ENCODE data around the gene MMS19.
"Not testable (repeated sequence)": the region's sequence is repeated elsewhere in the genome, so short reads cannot be mapped to it uniquely, and the experiment has no call there.

The MMS19 gene

DNA sequence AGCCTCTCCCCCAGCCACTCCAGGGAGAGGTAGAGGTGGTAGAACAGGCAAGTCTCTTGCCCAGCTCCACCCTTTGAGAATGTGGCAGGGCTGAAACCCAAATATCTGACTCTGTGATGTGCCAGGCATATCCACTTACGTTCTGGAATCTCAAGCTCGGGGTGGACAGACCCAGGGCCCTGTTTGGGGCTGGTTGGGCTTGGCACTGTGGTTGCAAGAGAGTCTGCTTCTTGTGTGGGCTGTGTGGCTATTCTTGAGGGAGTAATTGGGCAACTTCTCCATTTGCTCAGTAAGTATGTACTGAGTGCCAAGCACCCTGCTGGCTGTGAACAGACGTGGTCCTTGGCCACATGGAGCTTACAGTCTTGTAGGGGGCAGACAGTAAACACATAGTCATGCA is 5.2 kb upstream of the MMS19 start:
- DNase-seq (ENCODE audit: low read depth) = no peak

DNA sequence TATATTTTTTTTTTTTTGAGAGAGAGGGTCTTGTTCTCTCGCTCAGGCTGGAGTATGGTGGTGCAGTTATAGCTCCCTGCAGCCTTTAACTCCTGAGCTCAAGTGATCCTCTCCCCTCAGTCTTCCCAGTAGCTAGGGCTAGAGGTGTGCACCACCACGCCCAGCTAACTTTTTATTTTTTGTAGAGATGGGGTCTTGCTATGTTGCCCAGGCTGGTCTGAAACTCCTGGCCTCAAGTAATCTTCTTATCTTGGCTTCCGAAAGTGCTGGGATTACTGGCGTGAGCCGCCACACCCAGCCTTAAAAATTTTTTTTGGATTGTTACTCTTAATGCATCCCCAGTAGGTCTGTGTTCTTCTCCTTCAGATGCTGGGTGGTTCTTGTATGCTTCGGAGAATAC is 4.7 kb upstream of the MMS19 start:
- no peak for DNase-seq (ENCODE audit: low read depth)

DNA sequence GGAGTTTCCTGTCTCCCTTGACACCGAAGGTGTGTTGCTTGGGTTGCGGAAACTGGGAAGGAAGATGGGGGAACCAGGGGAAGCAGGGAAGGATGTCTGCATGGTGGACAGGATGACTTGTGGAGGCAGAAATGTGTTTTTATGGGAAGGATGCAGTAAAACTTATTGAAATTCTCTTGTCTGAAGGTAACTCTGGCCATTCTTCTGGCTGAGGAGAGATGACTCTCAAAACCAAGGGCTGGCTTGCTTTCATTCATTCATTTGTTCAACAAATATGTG is 2.0 kb upstream of the MMS19 start:
- DNase-seq (ENCODE audit: low read depth) = no peak

DNA sequence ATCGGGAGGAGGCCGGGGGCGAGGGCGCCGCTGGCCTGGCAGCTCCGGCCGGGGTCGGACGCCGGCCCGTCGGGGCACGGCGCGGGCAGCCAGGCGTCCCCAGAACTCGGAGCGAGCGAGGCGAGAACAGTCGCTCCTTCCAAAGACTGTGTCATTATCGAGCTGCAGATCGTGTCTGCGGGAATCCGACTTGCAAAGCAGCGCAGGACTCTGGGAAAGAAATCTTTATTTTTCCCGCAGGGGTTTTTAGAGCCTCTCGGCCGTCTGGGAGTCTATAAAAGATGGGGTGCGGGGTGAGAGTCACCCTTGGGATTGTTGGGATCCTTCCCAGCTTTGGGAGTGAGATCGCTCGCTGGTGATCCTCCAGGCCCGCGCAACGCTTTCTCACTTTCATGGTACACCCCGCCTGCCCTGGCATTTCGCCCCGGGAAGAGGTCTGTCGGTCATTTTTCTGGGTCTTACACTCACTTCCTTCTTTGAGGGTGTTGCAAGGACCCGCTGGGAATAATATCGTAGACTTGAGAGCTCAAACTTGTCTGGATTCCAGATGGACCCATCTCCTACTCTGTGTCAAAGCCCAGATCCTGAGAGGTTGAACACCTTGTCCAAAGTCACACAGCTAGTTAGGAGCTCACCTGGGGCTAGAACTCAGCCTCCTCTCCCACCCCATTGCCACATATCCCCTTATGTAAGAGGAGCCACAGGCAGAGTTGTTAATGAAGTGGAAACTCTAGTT is 1.5 kb upstream of the MMS19 start:
- no peak for DNase-seq (ENCODE audit: low read depth)

DNA sequence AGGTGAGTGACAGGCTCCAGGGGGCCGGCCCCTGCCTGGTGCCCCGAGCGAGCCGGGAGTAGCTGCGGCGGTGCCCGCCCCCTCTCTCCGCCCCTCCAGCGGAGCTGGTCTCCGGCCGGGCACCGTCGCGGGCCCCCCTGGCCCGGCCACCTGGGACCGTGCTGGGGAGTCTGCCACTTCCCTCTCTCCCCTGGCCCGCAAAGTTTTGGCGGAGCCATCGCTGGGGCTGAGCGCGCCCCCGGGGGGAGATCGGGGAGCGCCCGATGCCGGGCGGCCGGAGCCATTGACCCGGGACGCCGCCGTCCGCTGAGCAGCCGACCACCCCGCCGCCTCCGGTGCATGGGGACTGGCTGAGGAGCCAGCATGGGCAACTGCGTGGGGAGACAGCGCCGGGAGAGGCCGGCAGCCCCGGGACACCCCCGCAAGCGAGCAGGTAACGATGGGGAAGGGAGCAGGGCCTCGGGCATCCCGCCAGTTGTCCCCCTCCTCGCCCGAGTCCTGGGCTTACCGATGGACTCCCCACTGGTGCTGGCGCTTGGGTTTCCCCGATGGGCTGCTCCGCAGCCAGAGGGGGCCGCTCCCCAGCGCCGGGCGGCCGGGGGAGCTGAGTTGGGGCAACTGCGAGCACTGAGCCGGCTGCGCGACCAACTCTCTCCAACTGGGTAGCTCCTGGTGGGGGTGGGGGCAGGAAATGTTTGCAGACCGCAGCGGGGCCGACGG is 779 bp upstream of the MMS19 start, which contains the start of gene UBTD1:
TSS of gene UBTD1 (plus strand) at position 84 of the 720 bp plus-strand sequence. CDS start at position 364, 280 bp downstream.
- DNase-seq (ENCODE audit: low read depth) = no peak

DNA sequence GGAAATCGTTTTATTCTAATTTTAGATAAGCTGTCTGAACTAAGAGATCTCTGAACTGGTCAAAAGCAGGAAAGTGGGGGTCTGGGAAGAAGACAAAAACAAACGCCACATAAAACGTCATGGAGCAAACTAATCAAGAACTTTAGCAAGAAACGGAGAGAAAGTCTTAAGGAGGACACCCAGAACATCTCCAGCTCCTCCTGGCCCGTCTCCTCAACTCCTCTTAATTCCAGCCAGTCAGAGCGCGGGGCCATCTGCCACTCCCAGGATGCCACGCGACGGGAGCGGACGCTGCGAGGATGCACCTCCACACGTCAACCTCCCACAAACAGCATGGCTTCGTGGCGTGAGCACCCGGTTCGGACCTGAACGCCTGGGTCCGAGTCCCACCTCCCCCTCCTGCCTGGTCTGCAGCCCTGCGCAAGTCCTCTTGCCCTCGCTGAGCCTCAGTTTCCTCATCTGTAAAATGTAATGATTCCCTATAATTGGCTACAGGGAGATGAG is 598 bp downstream of the MMS19 start:
- DNase-seq (ENCODE audit: low read depth) = peak; percentile 59

DNA sequence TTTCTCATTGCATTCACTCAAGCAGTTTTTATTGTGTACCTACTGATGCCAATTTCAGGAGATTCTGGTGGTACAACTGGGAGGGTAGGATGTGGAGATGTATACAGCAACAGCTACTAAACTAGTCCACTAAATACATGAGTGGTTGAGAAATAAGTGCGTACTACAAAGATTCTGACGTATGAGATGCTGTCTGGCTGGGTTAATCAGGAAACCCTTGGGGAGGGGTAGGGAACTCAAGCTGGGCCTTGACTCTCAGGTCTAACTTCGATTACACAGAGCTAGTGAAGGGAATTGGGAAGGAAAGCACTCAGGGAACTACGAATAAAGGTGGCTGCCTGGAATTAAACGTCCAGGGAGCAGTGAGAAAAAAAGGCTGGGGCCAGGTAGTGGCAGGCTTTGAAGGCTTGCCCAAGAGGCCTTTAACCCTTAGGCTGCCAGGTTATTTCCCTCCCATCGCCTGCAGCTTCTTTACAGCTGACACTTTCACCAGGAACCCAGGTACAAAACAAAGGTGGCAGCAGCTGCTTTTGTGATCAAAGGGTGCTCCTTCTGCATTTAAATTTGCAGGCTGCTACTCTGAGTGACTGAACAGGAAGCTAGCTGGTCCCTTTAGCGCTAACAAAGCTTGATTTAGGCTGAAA is 3.2 kb downstream of the MMS19 start:
- no peak for DNase-seq (ENCODE audit: low read depth)

DNA sequence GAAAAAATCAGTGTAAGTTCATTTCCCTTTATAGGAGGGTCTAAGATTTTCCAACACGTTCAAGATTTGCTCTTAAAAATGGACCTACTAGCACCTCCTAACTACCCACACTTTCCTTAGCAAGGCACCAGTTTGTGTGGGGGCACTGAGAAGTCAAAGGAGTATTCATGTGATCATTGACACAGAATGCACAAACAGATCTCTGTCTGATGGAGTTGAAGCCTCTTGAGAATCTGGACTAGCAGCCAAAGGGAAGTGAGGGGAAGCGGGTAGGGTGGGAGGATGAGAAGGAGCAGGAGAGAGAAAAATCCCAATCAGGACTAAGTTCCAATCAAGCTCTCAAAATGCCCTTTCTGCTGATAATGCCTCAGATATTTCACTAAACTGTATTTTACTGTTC is 4.1 kb downstream of the MMS19 start:
- DNase-seq (ENCODE audit: low read depth) = no peak

DNA sequence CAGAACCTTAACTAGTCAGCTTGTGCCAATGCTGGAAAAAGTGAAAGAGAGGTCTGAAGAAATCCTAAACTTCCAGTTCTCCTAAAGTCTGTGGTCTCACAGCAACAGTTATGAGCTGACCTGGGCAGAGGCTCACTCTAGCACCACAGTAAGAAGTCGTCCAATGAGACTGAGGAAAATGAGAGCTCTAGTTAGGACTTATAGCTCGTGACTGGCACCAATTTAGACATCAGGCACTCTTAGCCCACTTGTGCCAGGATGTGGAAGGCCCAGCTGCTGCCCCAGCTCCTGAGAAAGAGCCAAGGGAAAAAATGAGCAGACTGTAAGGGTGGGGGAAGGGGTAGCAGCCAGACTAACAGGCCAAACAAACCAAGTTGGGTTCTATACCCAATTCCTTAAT is 7.6 kb downstream of the MMS19 start:
- no peak for DNase-seq (ENCODE audit: low read depth)

DNA sequence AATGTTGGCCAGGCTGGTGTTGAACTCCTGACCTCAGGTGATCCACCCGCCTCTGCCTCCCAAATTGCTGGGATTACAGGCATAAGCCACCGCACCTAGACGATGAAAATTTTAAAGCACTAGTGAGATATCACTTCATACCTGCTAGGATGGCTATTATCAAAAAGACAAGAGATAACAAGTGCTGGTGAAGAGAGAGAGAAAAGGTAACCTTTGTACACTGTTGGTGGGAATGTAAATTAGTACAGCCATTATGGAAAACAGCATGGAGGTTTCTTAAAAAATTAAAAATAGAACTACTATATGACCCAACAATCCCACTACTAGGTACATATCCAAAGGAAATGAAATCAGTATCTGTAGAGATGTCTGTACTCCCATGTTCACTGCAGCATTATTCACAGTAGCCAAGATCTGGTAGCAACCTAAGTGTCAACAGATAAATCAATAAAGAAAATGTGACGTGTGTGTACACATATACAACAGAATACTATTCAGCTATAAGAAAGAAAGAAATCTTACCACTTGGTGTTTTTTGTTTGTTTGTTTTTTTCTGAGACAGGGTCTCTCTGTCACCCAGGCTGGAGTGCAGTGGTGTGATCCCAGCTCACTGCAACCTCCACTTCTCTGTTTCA is 12.5 kb downstream of the MMS19 start:
- DNase-seq (ENCODE audit: low read depth) = no peak

DNA sequence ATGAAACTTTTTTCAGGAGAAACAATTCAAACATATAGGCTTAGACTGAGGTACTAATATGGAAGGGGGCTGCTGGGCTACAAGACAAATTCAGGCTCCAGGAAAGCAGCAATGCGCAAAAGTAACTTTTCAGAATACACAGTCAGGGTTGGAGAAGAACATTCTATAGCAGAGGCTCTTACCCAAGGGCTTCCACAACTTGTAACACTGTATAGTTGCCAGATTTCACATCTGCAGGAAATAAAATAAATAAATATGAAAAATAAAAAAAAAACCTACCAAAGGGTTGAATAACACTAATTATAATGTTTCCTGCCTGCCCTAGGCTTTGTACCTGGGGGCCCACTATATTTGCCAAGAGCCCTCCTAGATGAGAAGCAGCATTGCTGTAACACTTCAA is 14.3 kb downstream of the MMS19 start:
- DNase-seq (ENCODE audit: low read depth) = no peak

DNA sequence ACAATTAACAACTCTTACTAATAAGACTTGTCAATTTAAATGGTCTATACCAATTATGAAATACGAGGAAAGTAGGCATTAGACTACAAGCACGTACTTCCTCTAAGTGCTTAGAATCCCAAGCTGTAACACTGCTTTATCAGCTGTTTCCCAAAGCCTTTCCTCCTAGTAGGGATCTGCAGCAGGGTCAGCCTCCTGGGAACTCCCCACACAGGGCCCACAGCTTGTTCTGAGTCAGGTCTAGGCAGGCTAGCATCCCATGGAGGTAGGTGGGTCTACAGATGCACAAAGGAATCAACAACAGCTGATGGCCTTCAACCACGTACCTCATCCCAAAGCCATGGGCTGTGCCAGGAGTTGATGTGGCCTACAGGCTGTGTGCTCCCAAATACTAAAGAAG is 14.7 kb downstream of the MMS19 start:
- no peak for DNase-seq (ENCODE audit: low read depth)

DNA sequence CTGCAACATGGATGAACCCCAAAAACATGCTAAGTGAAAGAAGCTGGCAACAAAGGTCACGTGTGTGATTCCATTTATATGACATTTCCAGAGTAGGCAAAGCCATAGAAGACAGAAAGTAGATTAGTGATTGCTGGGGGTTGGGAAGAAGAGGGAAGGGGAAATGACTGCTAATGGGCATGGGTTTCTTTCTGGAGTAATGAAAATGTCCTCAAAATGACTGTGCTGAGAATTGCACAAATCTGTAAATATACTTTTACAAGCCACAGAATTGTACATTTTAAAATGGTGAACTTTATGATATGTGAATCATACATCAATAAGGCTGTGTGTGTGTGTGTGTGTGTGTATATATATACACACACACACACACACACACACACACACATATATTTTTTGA is 15.8 kb downstream of the MMS19 start:
- no peak for DNase-seq (ENCODE audit: low read depth)

DNA sequence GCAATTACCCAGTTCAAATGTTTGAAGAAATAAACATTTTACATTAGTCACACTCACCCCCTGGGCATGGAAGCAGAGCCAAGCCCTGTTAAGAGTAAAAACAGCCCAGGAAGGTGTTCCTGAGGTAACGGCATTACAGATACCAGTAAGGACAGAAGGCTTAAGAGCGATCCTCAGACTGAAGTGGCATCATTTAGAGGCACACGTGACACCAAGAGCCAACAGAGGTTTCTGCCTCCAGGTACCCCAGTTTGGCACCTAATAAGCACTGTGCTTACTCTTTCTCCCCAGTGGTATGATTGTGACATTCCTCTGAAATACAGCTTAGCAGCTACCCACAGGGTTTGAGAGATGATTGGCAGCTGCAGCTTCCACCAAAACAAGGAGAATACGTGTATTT is 17.2 kb downstream of the MMS19 start:
- DNase-seq (ENCODE audit: low read depth) = no peak

DNA sequence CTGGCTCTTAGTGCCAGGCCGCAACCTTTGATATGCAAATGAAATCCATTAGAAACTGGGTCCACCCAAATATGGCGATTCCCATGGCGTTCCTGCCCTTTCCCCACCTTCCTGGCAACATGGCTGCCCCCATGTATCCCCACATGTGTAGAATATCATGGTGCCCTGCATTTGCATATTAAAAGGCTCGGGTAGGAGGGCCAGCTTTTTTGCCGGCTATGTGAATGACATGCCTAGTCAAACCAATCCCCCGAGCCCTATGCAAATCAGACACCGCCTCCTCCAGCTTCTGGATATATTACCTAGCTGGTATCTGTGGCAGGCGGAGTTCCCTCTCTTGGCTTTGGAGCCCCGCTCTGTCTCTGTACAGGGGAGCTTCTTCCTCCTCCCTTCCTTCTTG is 18.3 kb downstream of the MMS19 start:
- DNase-seq (ENCODE audit: low read depth) = no peak

DNA sequence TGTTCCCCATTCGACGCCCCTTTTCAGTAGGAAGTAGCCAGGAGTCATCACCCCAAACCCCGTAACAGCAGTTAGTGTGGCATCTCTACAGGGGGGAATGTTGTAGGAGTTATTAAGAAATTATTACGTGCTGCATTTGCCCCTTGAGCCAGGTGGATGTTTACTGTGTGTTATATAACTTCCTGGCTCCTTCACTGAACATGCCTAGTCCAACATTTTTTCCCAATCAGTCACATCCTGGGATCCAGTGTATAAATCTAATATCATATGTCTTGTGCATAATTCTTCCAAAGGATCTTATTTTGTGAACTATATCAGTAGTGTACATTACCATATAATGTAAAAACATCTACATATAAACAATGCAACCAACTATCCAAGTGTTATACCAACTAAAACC is 18.8 kb downstream of the MMS19 start:
- not testable (repeated sequence) for DNase-seq (ENCODE audit: low read depth)

DNA sequence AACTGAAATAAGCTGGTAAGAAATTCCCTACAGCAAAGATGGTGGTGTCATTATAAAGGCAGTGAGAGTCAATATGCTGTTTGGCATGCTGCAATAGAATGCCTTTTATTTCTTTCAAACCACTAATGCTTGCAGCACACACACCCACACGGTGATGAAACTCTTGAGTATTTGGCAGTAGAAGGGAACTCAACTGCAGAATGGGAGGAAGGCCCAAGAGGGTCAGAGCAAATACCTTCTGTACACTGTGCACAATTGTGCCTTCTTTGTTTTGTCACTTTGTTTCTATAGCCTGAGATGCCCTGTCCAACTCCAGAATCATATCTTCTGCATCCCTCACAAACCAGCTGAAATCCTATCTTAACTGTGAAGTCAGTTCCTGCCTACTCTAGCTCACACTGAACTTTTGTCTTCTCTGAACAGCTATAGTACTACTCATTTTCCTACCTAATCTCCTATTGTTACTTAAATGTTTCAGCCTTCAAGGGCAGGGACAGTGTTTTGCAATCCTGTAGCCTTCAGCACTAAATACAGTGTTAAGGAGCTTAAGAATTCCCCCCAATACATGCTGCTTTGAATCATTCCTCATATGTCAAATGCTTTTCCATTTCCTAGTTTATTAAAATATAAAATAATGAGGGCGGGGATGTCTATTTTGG is 22.2 kb downstream of the MMS19 start:
- no peak for DNase-seq (ENCODE audit: low read depth)

DNA sequence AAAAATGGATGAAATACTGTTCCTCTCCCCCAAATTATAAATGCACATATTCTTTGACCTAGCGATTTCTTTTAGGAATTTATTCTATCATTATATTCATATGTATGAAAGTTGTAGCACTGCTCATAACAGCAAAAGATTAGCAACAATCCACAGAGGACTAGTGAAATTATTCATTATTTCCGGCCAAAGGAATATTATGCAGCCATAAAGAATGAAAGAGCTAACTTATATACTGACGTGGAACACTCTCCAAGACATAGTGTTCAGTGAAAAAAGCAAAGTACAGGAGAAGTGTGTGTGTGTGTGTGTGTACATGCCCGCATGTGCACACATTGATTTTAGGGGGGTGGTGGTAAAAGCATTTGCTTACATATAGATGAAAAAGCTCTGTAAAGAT is 23.3 kb downstream of the MMS19 start:
- DNase-seq (ENCODE audit: low read depth) = no peak

DNA sequence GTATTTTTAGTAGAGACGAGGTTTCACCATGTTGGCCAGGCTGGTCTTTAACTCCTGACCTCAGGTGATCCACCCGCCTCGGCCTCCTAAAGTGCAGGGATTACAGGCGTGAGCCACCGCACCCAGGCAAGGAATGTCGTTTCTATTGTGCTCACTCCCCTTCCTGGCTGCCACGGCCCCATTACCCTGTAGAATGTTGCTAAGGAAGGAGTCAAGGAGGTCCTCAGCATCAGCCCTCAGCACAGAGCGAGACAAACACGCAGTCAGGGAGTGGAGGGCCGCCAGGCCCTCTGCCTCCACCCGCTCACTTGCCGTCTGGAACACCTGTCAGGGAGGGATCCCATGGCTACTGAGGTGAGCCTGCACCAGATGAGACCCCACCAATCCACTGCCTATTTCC is 29.4 kb downstream of the MMS19 start:
- not testable (repeated sequence) for DNase-seq (ENCODE audit: low read depth)

DNA sequence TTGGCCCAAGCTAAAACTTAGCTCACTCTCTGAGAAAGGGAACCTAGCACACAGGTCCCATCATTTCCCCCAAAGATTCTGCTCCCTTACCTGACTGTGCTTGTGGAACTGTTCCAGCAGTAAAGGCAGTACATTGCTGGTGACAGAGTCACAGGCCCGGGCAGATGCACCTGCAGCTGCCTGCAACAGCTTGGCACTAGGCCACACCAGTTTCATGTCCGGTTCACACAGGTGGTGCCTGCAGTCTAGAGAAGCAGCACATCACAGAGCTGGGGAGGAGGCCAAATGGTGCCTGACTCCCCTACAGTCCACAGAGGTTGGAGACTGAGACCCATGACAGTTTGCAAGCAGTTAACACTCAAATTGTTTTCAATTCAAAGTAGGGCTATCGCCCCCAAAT is 30.1 kb downstream of the MMS19 start:
- no peak for DNase-seq (ENCODE audit: low read depth)

DNA sequence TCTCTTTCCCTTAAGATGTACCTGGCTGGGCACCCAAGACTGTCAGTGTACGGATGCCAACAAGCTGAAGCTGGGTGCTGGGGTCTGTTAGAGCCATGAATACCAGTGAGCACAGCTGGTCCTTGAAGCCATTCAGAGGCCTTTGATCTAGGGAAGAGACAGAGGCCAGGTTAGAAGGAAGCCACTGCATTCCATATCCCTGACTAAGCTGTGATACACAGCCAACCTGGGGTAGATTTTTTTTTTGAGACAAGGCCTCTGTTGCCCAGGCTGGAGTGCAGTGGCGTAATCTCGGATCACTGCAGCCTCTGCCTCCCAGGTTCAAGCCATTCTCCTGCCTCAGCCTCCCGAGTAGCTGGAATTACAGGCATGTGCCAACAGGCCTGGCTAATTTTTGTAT is 31.5 kb downstream of the MMS19 start:
- DNase-seq (ENCODE audit: low read depth) = no peak

DNA sequence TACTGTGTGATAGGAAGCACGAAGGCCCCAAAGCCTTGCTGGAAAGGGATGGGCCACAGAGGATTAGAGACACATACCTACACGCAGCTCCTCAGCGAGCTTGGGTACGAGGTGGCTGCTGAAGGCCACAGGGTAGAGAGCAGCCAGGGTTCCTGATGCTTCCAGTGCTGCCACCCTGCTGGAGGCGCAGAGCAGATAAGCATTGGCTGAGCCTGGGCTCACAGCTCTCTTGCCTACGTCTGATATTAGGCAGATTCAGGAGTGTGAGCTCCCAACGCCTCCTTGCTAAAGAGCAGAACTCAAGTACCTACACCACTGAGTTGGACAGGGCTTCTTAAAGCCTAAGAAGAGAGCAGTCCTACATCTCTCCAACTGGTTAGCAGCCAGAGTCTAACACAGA is 32.2 kb downstream of the MMS19 start:
- DNase-seq (ENCODE audit: low read depth) = no peak
